Measurements from ENCODE around the gene CNP. TPM values are rescaled to one million over a fixed set of nuclear protein-coding genes. Genes with fewer than 3 reads are reported as not detected.

Gene CNP
- total RNA-seq, 4 donors from 2014 or later = 25.4 to 96.1 (median 55.2) TPM

DNA sequence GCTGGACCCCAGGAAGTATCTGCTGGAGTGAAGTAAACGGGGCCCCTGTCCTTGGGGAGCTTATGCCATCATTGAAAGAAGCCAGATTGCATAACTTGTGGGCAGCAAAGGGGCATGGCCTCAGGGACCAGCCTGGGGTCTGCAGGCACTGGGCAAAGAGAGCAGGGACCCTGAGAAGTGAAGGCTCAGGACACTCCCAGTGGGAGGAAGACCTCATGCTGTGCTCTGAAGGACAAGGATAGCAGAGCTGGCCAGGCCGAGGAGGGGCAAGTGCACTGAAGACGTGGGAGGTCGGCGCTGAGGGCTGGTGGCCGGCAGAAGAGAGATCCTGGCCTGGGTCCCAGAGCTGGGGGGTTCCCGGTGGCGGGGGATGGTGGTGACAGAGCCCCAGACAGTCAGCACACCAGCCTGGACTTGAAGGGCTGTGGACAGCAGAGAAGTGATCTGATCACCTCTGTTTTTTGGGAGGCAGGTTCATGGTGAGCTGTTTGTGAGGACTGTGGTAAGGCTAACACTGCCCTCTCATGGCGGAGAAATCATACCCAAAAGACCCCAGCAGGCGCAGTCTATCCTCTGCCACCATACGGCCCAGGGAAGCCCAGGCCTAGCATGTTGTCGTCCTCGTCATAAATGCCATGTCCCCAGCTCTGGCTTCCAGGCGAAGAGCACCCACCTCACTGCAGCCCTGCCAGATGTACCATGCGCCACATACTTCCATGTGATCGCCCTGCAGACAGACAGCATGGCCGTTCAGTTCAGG is 7.1 kb upstream of the CNP start:
- TF ChIP-seq, protein P1, sequence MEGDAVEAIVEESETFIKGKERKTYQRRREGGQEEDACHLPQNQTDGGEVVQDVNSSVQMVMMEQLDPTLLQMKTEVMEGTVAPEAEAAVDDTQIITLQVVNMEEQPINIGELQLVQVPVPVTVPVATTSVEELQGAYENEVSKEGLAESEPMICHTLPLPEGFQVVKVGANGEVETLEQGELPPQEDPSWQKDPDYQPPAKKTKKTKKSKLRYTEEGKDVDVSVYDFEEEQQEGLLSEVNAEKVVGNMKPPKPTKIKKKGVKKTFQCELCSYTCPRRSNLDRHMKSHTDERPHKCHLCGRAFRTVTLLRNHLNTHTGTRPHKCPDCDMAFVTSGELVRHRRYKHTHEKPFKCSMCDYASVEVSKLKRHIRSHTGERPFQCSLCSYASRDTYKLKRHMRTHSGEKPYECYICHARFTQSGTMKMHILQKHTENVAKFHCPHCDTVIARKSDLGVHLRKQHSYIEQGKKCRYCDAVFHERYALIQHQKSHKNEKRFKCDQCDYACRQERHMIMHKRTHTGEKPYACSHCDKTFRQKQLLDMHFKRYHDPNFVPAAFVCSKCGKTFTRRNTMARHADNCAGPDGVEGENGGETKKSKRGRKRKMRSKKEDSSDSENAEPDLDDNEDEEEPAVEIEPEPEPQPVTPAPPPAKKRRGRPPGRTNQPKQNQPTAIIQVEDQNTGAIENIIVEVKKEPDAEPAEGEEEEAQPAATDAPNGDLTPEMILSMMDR (IDR thresholded peaks at IDR 0.05; ENCODE audit: low read depth) = no peak

DNA sequence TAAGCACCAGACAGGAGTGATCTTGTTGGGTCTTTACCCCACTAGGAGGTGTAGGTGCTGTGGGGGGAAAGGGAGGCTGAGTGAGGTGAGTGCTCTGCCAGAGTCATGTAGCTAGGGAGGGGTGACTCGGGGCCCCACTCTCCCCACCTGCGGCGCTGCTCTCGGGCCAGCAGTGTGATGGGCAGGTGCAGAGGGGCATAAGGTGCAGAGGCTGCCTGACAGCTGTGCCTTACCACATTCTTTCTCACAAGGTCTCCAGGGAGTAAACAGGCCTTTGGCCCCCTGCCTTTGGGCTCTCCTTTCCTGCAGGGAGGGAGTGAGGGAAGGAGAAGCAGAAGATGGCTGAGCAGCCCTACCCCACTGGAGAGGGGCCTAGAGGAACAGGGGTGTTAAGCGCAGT is 4.5 kb upstream of the CNP start:
- TF ChIP-seq, protein P1 (IDR thresholded peaks at IDR 0.05; ENCODE audit: low read depth) = no peak

DNA sequence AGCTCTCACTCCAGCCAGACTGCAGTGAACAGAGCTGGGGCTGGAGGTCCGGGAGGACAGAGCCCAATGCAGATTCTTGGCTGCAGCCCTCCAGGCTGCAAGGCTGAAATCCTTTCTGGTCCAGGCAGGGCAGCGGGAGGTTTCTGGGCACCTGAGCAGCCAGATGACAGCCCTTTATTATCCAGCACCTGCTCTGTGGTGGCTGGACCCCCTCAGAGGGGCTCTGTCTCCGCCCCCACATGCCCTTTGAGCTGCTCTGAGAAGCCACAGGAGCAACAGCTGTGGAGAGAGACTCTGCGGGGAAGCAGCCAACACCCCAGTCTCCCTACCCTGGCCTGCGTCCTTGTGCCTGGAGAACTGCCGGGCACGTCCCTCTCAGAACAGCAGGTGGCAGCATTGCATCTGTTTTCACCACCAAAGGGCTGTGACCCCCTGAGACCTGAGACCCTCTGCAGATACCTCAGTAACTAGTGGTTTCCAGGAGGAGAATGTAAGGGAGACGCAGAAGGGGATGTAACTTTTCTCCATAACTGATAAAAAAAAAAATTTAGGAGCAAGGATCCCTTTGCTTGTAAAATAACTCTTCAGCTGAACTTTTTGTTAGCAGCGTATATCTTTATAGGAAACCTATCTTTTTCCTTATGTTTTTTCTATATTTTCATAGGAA is 3.7 kb upstream of the CNP start:
- TF ChIP-seq, protein P1 (IDR thresholded peaks at IDR 0.05; ENCODE audit: low read depth) = no peak

DNA sequence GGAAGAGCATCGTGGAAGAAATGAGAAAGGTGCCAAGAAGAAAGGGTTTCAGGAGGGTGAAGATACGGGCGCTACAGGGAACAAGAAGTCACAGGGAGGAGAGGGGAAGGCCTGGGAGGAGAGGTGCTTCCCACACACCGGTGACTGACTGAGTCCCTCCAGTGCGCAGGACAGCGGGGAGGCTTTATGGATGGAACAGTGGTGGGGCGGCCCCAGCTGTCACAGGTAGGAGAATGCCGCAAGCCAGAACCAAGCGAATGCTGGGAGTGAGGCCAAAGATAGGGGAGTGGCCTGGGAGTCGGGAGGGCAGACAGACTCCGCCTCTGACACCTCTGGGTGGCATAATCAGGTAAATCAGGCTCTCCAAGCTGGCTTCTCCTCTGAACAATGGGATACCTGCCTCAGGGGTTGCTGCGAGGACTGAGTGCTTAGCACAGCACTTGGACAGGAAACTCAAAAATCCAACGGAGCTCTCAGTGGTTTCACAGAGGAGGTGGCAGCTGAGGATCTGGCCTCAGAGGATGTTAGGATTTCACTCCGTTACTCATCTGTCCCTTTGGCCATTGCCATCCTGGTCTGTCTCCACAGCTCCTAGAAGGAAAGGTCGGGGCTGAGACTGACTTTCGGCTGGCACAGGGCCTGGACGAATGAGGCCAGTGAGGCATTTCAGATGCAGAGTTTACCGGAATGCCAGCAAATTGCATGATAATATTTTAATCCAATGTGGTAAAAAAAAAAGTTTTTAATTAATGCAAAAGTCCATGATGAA is 717 bp upstream of the CNP start:
- TF ChIP-seq, protein P1 (IDR thresholded peaks at IDR 0.05; ENCODE audit: low read depth) = no peak

DNA sequence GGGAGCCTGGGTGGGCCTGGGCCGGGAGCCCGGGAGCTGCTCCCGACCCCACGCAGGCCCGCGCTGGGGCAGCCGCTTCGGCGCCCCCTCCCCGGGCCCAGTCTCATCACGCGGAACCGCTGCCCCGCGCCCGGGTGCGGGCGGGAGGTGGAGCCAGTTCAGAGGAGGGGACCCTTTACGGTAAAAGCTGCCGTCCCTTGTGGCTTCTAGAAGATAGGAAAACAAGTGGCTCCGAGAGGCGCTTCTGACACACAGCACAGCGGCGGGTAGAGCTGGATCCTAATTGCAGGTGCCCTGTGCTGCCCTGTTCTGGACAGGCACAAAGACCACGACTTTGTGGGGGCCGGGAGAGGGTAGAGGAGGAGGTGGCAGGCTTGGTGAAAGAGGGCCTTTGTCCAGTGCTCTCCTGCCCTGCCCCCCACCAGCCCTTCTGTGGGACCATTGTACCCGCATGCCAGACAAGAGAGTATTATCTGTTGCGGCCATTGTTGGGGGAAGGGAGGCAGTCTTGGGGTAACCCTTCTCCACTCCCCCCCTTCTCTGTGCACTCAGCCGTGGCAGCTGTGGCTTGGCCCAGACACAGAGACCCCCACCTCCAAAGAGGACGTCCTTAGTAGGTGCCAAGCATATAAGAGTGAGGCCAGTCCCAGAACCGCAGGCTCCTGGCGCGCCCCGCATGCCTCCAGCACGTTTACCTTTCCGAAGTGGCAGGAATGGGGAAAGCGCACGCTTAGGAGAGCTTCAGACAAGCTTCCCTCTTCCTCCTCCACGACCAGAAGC is 736 bp downstream of the CNP start:
- TF ChIP-seq, protein P1 (IDR thresholded peaks at IDR 0.05; ENCODE audit: low read depth) = no peak

DNA sequence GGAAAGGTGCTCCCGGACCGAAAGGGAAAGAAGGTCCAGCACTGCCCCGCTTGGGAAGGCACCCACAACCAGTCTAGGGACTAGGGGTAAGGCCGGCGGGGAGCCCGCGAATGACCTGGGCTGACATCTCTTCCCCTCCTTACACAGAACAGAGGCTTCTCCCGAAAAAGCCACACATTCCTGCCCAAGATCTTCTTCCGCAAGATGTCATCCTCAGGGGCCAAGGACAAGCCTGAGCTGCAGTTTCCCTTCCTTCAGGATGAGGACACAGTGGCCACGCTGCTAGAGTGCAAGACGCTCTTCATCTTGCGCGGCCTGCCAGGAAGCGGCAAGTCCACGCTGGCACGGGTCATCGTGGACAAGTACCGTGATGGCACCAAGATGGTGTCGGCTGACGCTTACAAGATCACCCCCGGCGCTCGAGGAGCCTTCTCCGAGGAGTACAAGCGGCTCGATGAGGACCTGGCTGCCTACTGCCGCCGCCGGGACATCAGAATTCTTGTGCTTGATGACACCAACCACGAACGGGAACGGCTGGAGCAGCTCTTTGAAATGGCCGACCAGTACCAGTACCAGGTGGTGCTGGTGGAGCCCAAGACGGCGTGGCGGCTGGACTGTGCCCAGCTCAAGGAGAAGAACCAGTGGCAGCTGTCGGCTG is 1.5 kb downstream of the CNP start:
- TF ChIP-seq, protein P1 (IDR thresholded peaks at IDR 0.05; ENCODE audit: low read depth) = no peak

Measured in subcutaneous adipose tissue (tissue), 4 donors.